Measurements from ENCODE around the gene LTV1. TPM values are rescaled to one million over a fixed set of nuclear protein-coding genes. Genes with fewer than 3 reads are reported as not detected.

Gene LTV1
- total RNA-seq, 6 donors from 2014 or later = 18.7 to 29.3 (median 21.5) TPM

GRCh38 chr6:143828572-143828971, 14.6 kb upstream of the LTV1 start:
- no peak for TF ChIP-seq CTCF (IDR thresholded peaks at IDR 0.05)
- TF ChIP-seq EP300 (IDR thresholded peaks at IDR 0.05) = no peak
- no peak for TF ChIP-seq POLR2A (IDR thresholded peaks at IDR 0.05)
- no peak for TF ChIP-seq POLR2AphosphoS5 (IDR thresholded peaks at IDR 0.05)
- Histone ChIP-seq H3K36me3 (peaks cover 0 to 25% (median 7%) of the 10 kb centered on the region in 4 donors), H3K4me1 (no peaks in the 10 kb centered on the region), H3K27me3 (no peaks in the 10 kb centered on the region), H3K9me3 (no peaks in the 10 kb centered on the region), H3K4me3 (no peak overlapping the region), H3K27ac (no peak overlapping the region)
- ATAC-seq (ENCODE audit: low FRiP score in 2 of 2) = no peak
- no peak for DNase-seq

DNA sequence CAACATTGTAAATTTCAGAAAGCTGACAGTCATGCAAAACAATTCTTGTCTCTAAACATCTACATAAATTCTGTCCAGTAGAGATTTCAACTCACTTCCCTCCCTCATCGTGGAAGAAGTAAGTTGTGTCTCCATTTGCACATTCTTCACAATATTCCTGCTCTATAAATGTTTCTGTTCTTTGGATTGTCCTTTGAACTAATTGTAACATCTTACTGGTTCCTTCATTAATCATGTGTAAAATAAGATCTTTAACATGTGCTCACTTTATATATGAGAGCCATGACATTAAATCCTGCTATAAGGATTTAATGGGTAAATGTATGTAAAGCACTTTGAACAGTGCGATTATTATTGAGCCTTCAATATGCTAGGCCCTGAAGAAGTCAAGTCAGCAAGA, 7.0 kb upstream of the LTV1 start:
- no peaks in the 10 kb centered on the region for H3K27me3 ChIP-seq
- WGBS, 2 donors = 88 to 93% methylated on average over 2 of the region's 2 CpGs
- no peaks in the 10 kb centered on the region for H3K4me1 ChIP-seq
- DNase-seq (no peak), ATAC-seq (ENCODE audit: low FRiP score in 2 of 2) (no peak)
- H3K9me3 ChIP-seq = no peaks in the 10 kb centered on the region
- peaks cover 0 to 6% (median 0%) of the 10 kb centered on the region in 4 donors for H3K36me3 ChIP-seq
- TF ChIP-seq CTCF (IDR thresholded peaks at IDR 0.05) (no peak), POLR2AphosphoS5 (IDR thresholded peaks at IDR 0.05) (no peak), EP300 (IDR thresholded peaks at IDR 0.05) (no peak), POLR2A (IDR thresholded peaks at IDR 0.05) (no peak)
- no peak overlapping the region for H3K27ac ChIP-seq
- H3K4me3 ChIP-seq = no peak overlapping the region

DNA sequence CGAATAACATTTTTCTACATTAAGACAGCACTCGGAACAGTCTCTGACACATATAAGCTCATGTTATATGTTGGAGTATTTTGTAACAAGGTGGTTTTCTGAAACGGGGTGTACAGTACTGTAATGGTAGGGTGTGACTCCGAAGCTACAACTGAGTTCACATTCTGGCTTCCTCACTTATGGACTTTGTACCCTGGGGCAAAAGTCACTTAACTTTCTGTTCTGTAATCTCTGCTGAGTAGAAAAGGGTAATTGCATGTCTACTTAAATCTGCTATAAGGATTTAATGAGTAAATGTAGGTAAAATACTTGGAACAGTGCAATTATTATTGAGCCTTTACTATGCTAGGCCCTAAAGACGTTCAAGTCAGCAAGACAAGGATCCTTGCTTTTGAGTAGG, 4.7 kb upstream of the LTV1 start:
- H3K27ac ChIP-seq = no peak overlapping the region
- no peaks in the 10 kb centered on the region for H3K9me3 ChIP-seq
- DNase-seq = no peak
- no peak overlapping the region for H3K4me3 ChIP-seq
- H3K36me3 ChIP-seq = no peaks in the 10 kb centered on the region
- no peak for ATAC-seq (ENCODE audit: low FRiP score in 2 of 2)
- peaks cover 0 to 7% (median 2%) of the 10 kb centered on the region in 4 donors for H3K4me1 ChIP-seq
- no peaks in the 10 kb centered on the region for H3K27me3 ChIP-seq
- TF ChIP-seq POLR2AphosphoS5 (IDR thresholded peaks at IDR 0.05) (no peak), EP300 (IDR thresholded peaks at IDR 0.05) (no peak), POLR2A (IDR thresholded peaks at IDR 0.05) (no peak), CTCF (IDR thresholded peaks at IDR 0.05) (no peak)
- 87 to 88% methylated on average over 5 of the region's 5 CpGs for WGBS, 2 donors

DNA sequence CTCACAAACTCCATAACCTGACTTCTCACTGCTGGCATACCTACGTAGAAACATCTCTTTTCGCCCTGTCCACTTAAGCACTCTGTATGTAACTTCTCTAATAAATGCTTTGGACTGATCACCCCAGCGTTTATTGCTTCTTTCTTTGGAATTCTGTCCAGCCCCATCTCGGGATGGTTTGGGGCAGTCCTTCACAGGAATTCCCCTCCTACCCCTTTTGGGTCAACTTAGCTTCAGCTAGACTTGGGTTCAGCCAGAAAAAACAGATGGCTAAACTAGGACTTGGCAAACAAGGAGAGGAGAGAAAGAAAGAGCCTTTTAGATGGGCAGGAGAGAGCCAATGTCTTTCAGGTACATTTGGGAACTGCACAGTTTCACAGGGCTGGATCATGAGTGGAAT, 3.9 kb upstream of the LTV1 start:
- H3K4me1 ChIP-seq = peaks cover 6 to 13% (median 8%) of the 10 kb centered on the region in 4 donors
- ATAC-seq (ENCODE audit: low FRiP score in 2 of 2) = no peak
- H3K27me3 ChIP-seq = no peaks in the 10 kb centered on the region
- no peak overlapping the region for H3K4me3 ChIP-seq
- 90% methylated on average over 4 of the region's 4 CpGs for WGBS, 2 donors
- no peaks in the 10 kb centered on the region for H3K36me3 ChIP-seq
- DNase-seq = no peak
- H3K27ac ChIP-seq = no peak overlapping the region
- no peaks in the 10 kb centered on the region for H3K9me3 ChIP-seq
- TF ChIP-seq EP300 (IDR thresholded peaks at IDR 0.05) = no peak
- no peak for TF ChIP-seq POLR2A (IDR thresholded peaks at IDR 0.05)
- no peak for TF ChIP-seq POLR2AphosphoS5 (IDR thresholded peaks at IDR 0.05)
- no peak for TF ChIP-seq CTCF (IDR thresholded peaks at IDR 0.05)

DNA sequence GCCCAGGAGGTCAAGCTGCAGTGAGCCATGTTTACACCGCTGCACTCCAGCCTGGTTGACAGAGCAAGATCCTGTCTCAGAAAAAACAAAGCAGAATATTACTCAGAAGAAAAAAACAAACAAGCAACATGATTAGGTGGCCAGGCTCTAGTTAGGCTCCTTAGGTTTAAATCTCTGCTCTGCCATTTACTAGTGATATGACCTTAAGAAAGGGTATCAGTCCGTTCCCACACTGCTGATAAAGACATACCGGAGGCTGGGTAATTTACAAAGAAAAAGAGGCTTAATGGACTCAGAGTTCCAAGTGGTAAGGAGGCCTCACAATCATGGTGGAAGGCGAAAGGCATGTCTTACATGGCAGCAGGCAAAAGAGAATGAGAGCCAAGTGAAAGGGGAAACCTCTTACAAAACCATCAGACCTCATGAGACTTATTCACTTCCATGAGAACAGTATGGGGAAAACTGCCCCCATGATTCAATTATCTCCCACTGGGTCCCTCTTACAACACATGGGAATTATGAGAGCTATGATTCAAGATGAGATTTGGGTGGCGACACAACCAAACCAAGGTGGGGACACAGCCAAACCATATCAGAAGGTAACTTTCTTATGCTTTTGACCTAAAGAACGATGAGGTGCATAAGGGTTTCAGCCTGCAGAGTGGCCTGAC, 2.4 kb upstream of the LTV1 start:
- Histone ChIP-seq H3K4me3 (no peak overlapping the region), H3K27me3 (no peaks in the 10 kb centered on the region), H3K27ac (no peak overlapping the region), H3K36me3 (peaks cover 0 to 10% (median 3%) of the 10 kb centered on the region in 4 donors), H3K9me3 (no peaks in the 10 kb centered on the region), H3K4me1 (peaks cover 16 to 25% (median 20%) of the 10 kb centered on the region in 4 donors)
- ATAC-seq (ENCODE audit: low FRiP score in 2 of 2) (no peak), DNase-seq (no peak)
- WGBS, 2 donors = 96 to 99% methylated on average over 6 of the region's 6 CpGs
- TF ChIP-seq POLR2AphosphoS5 (IDR thresholded peaks at IDR 0.05) (no peak), EP300 (IDR thresholded peaks at IDR 0.05) (no peak), POLR2A (IDR thresholded peaks at IDR 0.05) (no peak), CTCF (IDR thresholded peaks at IDR 0.05) (no peak)

All from upper lobe of left lung (tissue), 6 donors.